NCI-H748 (cell line): Measurements from ENCODE around the gene MMP27.

Experiments
- DNase-seq: peaks from one replicate; lab custom pipeline; 2025; ENCODE audit not compliant: unreplicated experiment; lab: John Stamatoyannopoulos, UW

Gene MMP27

GRCh38 chr11:102704841-102705240 is 728 bp downstream of the MMP27 start:
- no peak for DNase-seq

DNA sequence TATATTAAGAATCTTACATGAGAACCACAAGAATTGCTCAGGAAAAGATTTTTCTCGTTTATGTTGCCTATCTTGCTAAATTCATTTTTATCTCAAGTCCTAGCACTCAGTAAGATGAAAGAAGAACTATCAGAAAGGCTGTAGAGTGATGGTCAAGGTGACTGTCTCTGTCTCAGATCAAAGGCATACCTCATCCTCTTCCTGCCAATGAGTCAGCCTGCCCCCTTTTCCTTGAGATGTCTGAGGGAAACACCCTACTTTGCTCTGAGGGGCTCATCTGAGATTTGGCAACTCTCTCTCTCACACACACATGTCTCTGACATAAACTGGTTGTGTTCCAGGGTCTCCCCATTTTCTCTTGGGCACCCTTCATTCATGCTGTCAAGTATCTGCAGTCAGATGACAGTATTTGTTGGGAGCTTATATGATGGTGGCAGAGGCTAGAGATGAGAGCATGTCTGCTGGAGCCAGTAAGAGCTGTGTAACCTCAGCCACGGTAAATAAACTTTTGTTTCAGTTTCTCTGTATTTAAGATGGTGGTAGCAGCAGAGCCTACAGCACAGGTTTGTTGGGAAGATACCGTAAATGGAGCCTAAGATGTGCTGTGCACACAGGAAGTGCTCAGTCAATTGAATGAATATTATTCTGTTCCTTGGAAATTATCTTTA is 1.6 kb downstream of the MMP27 start:
- DNase-seq: no peak

DNA sequence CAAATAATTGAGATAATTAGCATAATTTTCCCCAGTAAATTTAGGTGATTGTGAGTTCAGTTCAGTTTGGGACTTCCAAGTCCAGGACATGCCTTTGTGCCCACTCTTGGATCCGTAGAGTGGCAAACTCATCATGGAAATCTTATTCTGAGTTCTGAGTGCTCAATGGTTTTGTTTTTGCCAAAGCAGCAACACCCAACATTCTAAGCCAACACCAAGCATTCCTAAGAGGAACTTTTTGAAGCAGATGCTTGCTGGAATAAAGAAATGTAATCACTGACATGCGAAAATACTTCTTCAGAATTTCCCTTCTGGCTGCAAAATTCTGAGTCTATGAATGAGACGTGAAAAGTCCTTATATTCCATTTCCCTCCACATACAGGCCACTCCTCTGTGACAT is 10.4 kb downstream of the MMP27 start:
- no peak for DNase-seq

GRCh38 chr11:102685754-102686153 is 19.8 kb downstream of the MMP27 start:
- DNase-seq: no peak

DNA sequence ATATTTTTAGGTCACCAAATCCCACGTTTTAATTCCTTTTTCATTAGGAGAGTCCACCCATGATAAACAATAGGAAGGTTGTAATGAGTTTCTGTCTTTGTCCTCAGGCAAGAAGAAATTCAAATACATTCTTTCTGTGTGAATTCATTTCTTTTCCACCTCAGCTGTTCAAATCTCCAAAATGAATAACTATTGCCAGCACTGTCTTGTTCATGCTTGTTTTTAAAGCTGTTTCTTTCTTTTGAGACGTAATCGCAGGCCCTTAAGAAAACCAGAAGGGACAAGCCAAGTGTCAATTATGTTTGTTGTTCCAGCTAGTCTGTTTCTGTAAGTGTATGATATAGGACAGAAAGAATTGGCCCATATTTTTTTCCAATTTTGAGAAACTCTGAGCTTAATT is 20.2 kb downstream of the MMP27 start:
- DNase-seq: no peak

- DNase-seq: no peak
Observed at GRCh38 chr11:102683277-102683676, 22.3 kb downstream of the MMP27 start.

DNA sequence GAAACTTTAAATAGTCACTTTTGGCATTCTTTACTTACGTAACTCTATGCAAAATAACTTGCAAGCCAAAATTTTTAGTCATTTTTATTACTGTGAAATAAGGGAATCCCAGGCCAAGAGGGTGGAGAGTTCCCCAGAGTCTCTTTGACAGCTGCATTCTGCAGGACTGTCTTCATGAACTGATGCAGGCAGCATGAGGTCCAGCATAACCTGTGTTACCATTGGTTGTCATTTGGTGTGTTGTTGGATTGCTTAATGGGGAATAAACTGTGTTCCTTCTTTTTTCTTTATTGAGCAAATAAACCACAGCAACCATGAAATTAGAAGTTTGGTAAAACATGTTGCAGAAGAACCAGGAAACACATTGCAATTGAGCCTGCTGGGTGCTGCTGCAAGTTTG is 24.6 kb downstream of the MMP27 start:
- no peak for DNase-seq

DNA sequence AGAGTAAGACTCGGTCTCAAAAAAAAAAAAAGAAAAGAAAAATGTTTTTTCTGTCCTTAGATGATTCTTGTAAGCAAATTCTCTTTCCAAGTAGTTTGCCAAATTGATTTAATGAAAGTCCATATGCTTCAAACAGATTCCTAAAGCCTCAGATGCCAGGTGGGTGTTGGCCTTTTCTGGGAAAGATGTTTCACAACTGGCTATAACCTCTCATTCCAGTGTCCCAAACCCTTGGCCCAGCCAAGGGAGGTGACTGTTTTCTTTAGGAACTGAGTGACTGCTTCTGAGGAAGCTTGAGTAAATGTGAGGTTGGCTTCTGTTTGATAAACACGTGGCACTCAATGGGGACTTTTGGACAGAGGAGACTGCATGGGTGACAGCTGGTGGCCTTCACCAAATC is 27.5 kb downstream of the MMP27 start:
- DNase-seq: no peak

DNA sequence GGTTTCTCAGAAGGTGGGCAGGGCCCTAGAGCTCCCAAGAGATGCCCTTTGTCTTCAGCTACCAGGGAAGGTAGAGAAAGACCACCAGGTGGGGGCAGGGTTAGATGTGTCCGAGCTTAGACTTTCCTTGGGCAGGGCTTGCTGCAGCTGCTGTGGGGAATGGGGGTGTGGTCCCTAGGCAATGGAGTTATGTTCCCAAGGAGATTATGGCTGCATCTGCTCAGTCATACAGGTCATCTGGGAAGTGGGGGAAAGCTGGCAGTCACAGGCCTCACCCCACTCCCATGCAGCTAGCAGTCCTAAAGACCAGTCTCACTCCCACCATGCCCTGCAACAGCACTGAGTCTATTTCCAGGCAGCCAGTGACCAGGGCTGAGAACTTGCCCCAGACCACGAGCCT is 29.5 kb downstream of the MMP27 start:
- no peak for DNase-seq

- no peak for DNase-seq
Observed at GRCh38 chr11:102669664-102670063, 35.9 kb downstream of the MMP27 start.

DNA sequence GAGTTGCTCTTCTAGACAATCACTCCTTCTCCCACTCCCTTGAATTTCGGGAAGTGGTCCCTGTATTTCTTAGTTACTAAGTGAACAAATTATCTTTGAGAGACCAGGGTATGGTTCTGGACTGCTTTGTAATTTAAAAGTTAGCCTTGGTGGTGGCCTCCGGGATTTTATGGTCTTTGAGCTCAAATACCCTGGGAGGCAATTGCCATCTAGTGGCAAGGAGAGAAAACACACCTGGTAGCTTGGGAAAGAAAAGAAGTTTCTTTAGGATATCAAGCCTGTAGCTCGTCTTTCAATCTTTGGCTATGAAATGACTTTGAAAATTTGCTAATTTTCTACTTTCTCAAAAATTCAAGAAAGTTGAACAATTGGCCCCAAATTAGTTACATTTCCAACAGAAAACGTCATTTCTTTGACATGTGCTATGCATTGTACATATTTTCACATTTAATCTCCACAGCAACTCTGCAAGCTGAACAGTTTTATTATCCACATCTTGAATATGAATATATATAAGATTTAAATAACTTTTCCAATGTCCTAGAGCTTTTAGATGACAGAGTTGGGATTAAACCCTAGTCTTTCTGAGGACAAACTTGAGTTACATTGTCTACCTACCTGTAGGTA is 39.1 kb downstream of the MMP27 start:
- DNase-seq: peak; percentile 51

DNA sequence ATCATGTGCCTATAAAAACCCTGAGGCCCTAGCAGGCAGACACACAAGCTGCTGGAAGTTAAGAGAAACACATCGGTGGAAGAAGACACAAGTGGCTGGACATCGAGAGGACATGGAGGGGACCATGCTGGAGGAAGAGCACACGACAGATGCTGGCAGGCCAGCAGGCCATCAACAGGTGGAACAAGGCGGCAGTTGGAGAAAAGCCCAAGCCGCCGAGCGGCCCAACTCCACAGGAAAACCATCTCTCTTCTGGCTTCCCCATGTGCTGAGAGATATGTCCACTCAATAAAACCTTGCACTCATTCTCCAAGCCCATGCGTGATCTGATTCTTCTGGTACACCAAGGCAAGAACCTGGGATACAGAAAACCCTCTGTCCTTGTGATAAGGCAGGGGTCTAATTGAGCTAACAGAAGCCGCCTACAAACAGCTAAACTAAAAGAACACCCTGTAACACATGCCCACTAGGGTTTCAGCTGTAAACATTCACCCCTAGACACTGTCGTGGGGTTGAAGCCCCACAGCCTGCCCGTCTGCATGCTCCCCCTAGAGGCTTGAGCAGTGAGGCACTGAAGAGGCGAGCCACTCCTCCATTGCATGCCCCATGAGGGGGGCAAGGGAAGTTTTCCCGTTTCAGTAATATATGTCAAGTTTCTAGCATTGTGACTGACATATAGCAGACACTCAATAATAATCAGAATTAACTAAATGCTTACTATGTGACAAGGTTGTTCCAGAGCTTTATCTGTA is 41.4 kb downstream of the MMP27 start:
- no peak for DNase-seq

GRCh38 chr11:102662607-102663006 is 43.0 kb downstream of the MMP27 start:
- no peak for DNase-seq

GRCh38 chr11:102661040-102661439 is 44.5 kb downstream of the MMP27 start:
- DNase-seq: no peak

DNA sequence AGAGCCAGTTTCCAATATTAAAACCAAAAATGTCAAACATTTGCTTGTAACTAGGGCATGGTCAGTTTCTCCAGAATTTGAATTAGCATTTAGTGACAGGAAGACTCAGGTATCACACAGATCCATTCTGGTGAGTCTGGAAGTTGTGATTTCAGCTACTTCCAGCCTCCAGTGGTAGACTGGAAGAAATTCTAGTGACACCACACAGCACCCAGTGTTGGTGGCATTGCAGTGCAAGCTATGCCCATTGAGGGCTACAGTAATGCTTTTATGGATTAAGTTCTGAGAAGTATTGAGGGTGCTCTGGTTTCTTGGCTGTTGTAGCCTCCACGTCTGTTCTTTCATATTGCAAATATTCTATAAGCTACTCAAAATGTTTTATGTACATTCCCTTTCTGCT is 49.0 kb downstream of the MMP27 start:
- no peak for DNase-seq

DNA sequence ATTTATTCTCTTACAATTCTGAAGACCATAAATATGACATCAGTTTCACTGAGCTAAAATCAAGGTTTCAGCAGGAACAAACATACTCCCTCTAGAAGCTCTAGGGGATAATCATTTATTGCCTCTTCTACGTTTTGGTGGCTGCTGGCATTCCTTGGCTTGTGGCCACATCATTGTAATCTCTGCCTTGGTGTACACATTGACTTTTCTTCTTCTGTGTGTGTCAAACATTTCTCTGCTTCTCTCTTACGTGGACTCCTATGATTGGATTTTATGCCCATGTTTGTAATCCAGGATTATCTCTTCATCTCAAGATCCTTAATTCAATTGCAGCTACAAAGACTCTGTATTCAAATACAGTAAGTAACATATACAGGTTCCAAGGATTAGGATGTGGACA is 50.0 kb downstream of the MMP27 start:
- no peak for DNase-seq

DNA sequence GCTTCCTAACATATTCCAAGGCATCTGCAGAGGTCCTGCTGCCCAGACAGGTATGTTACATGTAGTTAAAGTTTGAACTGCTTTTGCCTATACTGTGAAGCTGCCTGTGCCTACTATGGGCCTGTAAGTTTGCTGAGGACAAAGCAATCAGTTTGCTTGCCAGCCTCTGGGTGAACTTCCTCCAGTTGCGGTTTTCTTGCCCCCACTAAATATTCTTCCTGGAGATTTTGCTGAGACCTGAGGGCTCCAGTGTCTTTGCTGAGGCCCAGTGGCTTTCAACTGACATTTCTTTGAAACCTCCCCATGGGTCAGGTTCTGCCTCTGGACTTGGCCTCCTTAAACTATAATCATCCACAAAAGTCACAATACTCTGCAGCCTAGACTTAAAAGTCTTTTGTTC is 50.8 kb downstream of the MMP27 start:
- no peak for DNase-seq

GRCh38 chr11:102653744-102654291 is 51.8 kb downstream of the MMP27 start:
- no peak for DNase-seq

GRCh38 chr11:102647430-102647829 is 58.1 kb downstream of the MMP27 start:
- DNase-seq: no peak

DNA sequence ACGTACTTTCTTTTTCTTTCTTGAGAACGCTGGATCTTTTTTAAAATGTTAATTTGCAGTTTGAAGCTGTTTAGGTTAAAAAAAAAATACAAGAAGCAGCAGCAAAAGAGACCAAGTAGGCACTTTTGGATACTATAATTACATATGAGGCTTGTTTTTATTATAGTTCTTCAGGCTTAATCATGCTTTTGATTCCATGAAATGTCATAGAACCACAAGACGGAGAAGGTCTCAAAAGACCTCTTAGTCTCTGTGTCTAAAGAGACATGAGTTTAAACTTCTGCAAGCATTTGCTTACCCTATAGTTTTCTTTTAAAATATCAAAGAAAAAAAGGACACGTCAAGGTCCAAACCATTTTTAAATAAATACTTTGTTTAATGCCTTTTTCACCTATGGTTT is 61.6 kb downstream of the MMP27 start:
- no peak for DNase-seq
